AG09319 (cell line): ENCODE data around the gene GTF3C6.
"Not testable (repeated sequence)": the region's sequence is repeated elsewhere in the genome, so short reads cannot be mapped to it uniquely, and the experiment has no call there.

ENCODE experiments used
- DNase-seq: peaks from one replicate; pipeline ENCODE4 v3.0.0-alpha.2; 2010; ENCODE audit warnings: low read depth; ENCODE audit errors: extremely low read depth
- TF ChIP-seq, protein P1 (sequence below): IDR thresholded peaks from 2 replicates; pipeline ENCODE4 v1.5.1; 2011; ENCODE audit warnings: low read depth, mild to moderate bottlenecking, inconsistent platforms, low read length, moderate library complexity

GTF3C6 gene

DNA sequence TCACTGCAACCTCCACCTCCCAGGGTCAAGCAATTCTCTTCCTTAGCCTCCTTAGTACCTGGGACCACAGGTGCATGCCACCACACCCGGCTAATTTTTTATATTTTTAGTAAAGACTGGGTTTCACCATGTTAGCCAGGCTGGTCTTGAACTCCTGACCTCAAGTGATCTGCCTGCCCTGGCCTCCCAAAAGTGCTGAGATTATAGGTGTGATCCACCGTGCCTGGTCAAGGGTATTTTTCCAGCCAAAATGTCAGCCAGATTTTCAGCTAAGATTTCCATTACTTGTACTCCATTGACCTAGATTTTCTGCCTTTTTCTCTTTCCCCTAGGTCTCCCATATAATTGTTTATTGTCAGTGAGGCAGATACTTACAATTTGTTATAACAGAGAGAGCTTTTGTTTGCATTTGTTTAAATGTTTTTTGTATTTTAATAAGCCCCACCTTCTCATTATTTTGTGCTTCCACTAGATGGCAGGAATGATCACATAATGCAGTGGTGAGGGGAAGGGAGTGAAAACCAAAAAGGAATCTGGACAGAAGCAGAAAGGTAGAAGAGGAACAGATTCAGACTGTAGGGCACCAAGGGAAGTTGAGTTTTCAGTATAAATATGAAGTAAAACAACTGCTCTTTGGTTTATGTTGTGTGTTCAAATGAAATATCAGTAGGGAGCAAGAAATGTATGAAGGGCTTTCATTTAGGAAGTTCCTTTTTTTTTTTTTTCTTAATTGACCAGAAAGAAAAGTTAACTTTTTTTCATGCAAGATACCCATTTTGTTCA, 53.0 kb downstream of the GTF3C6 start:
- DNase-seq = no peak
- TF ChIP-seq, protein P1, sequence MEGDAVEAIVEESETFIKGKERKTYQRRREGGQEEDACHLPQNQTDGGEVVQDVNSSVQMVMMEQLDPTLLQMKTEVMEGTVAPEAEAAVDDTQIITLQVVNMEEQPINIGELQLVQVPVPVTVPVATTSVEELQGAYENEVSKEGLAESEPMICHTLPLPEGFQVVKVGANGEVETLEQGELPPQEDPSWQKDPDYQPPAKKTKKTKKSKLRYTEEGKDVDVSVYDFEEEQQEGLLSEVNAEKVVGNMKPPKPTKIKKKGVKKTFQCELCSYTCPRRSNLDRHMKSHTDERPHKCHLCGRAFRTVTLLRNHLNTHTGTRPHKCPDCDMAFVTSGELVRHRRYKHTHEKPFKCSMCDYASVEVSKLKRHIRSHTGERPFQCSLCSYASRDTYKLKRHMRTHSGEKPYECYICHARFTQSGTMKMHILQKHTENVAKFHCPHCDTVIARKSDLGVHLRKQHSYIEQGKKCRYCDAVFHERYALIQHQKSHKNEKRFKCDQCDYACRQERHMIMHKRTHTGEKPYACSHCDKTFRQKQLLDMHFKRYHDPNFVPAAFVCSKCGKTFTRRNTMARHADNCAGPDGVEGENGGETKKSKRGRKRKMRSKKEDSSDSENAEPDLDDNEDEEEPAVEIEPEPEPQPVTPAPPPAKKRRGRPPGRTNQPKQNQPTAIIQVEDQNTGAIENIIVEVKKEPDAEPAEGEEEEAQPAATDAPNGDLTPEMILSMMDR = peak; percentile 65

DNA sequence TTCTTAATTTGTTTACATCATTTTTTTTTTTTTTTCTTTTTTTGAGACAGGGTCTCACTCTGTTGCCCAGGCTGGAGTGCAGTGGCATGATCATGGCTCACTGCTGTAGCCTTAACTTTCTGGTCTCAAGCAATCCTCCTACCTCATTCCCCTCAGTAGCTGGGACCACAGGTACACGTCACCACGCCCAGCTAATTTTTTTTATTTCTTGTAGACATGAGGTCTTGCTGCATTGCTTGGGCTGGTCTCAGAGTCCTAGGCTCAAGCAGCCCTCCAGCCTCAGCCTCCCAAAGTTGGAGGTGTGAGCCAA, 53.6 kb downstream of the GTF3C6 start:
- TF ChIP-seq, protein P1 = no peak
- no peak for DNase-seq

DNA sequence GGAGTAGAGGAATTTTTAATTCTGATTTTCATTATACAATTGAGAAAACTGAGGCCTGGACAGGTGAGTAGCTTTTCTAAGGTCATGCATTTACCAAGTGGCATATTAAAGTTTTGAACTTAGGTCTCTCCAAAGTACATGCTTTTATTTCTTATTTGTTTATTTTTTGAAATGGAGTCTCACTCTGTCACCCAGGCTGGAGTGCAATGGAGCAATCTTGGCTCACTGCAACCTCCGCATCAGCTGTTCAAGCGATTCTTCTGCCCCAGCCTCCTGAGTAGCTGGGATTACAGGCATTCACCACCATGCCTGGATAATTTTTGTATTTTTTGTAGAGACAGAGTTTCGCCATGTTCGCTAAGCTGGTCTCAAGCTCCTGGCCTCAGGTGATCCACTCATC, 54.0 kb downstream of the GTF3C6 start:
- DNase-seq = not testable (repeated sequence)

DNA sequence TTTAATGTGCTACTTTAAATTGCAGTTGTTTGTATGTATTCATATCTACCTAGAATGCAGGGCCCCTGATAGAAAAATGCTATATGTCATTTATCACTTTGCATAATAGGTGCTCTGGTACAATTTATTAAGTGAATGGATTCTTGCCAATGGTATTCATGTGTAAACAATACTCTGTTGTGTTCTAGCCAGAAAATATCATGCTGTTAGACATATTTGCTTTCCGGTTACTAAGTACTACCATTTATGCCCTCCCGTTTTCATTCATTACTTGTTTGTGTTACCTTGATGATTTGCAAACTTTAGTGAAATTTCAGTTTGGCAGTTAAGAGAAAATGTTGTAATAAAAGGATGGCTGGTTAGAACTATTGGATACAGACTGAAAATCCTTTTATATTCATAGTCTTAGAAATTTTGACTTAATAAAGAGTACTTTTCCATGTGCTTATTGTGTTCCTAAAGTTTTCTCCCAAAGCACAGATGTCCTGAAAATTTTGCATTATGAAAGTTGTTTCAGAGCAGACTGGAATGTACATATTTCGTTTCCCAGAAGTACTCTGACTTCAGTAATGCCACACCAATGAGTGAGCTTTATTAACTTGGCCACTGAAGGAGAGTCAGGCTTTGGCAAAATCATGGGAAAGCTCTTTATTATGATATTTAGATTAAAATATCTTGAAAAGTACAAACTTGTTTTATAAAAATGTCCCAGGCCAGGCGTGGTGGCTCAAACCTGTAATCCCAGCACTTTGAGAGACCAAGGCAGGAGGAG, 54.8 kb downstream of the GTF3C6 start:
- TF ChIP-seq, protein P1 = no peak
- DNase-seq = no peak

DNA sequence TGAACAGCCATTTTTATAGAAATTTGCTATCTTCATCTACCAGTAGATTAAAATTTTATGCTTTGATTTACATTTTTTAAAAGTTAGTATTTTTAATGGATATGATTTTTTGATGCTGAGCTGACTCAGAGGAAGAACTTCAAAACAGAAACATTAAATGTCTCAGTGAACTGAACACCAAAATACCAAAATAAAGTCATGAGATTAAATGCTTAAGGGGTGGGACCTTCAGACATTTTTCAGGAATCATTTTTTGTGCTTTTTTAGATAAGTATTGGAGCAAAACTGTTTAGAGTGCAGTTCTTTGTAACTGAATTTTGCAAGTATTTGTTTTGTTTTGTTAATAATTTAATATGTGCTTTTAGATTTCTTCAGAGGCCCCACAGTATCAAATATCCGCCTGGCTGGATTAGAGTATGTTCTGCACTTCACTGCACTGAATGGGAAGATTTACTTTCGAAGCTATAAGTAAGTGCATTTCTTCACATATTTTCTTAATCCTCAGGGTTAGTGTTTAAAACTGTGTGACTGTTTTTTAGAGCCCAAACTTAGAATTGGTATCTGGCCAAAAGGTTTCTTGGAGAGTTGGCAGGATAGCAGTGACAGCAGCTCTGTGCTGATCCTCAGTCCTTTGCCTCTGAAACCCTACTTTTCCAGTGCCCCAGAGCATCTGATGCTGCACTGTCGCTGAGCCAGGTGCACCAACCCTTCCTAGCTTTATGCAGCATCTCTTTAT, 57.1 kb downstream of the GTF3C6 start:
- TF ChIP-seq, protein P1 = no peak
- DNase-seq = no peak

DNA sequence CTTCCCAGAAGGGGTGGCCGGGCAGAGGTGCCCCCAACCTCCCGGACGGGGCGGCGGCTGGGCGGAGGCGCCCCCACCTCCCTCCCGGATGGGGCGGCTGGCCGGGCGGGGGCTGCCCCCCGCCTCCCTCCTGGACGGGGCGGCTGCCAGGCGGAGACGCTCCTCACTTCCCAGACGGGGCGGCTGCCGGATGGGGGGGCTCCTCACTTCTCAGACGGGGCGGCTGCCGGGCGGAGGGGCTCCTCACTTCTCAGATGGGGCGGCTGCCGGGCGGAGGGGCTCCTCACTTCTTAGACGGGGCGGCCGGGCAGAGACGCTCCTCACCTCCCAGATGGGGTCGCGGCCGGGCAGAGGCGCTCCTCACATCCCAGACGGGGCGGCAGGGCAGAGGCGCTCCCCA, 58.7 kb downstream of the GTF3C6 start:
- DNase-seq = not testable (repeated sequence)
